Liver (tissue), 3 donors: Measurements from ENCODE around the gene JAKMIP2.

Source experiments
- CTCF ChIP-seq: fragments of 150-350 bp; IDR thresholded peaks from 2 replicates; pipeline ENCODE4 v1.5.1; 2017; ENCODE audit warnings: improper control_type of control experiment, low read depth, low read length; ENCODE audit not compliant: missing input control
- GABPA ChIP-seq, 2 donors: IDR thresholded peaks in 1 of 2; conservative IDR thresholded peaks in 1 of 2; 2 replicates each; pipeline ENCODE4 v1.6.1; 2016; ENCODE audit warnings: antibody characterized with exemption in 2 of 2, mild to moderate bottlenecking in 1 of 2, moderate library complexity in 1 of 2
- RAD21 ChIP-seq, 2 donors: IDR thresholded peaks; 2 replicates each; pipeline ENCODE4 v1.6.1; 2016; ENCODE audit warnings: antibody characterized with exemption in 2 of 2, mild to moderate bottlenecking in 2 of 2
- SP1 ChIP-seq: IDR thresholded peaks from 2 replicates; pipeline ENCODE4 v1.6.1; 2018; ENCODE audit warnings: antibody characterized with exemption, mild to moderate bottlenecking
- TAF1 ChIP-seq: conservative IDR thresholded peaks from 2 replicates; pipeline ENCODE4 v1.6.1; 2016; ENCODE audit warnings: antibody characterized with exemption, mild to moderate bottlenecking
- donor health status: healthy.
- donor health status: healthy.

GRCh38 chr5:147708708-147709107 is 73.8 kb downstream of the JAKMIP2 start:
- TF ChIP-seq CTCF, result no peak
- no peak for TF ChIP-seq GABPA (IDR thresholded peaks at IDR 0.05 in 1 of 2, conservative IDR thresholded peaks at IDR 0.05 in 1 of 2)
- no peak for TF ChIP-seq TAF1
- no peak for TF ChIP-seq SP1
- no peak for TF ChIP-seq RAD21 (IDR thresholded peaks at IDR 0.05)
